GM23338 (cell line): ENCODE results near the gene R3HCC1L.

Experiments used
- EZH2 ChIP-seq: fragments of 200-600 bp; sonication (generic); IDR thresholded peaks from one replicate; pipeline ENCODE4 v1.8.0; 2017; ENCODE audit warnings: antibody characterized with exemption, mild to moderate bottlenecking, low read depth; ENCODE audit not compliant: unreplicated experiment
- TF ChIP-seq, protein P1 (sequence below), 2 experiments: fragments of 200-600 bp in 1 of 2; sonication (generic) in 1 of 2; conservative IDR thresholded peaks; 2 replicates each; pipeline versions ENCODE4 v1.5.1 to v1.6.1; 2016 to 2017; ENCODE audit warnings: antibody characterized with exemption in 2 of 2, low read depth in 2 of 2, mild to moderate bottlenecking in 2 of 2, moderate library complexity in 1 of 2

GRCh38 chr10:98125940-98126631 is 8.4 kb upstream of the R3HCC1L start:
- TF ChIP-seq, protein P1, sequence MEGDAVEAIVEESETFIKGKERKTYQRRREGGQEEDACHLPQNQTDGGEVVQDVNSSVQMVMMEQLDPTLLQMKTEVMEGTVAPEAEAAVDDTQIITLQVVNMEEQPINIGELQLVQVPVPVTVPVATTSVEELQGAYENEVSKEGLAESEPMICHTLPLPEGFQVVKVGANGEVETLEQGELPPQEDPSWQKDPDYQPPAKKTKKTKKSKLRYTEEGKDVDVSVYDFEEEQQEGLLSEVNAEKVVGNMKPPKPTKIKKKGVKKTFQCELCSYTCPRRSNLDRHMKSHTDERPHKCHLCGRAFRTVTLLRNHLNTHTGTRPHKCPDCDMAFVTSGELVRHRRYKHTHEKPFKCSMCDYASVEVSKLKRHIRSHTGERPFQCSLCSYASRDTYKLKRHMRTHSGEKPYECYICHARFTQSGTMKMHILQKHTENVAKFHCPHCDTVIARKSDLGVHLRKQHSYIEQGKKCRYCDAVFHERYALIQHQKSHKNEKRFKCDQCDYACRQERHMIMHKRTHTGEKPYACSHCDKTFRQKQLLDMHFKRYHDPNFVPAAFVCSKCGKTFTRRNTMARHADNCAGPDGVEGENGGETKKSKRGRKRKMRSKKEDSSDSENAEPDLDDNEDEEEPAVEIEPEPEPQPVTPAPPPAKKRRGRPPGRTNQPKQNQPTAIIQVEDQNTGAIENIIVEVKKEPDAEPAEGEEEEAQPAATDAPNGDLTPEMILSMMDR (conservative IDR thresholded peaks at IDR 0.05; ENCODE audit: low read depth in 2 of 2) = no peak
- TF ChIP-seq EZH2 = no peak
